COLO829 (cell line): Measurements from ENCODE around the gene RTN4RL1.
"Not testable (repeated sequence)": the region's sequence is repeated elsewhere in the genome, so short reads cannot be mapped to it uniquely, and the experiment has no call there.

ENCODE experiments used
- DNase-seq: peaks from one replicate; pipeline ENCODE4 v3.0.0; 2012; ENCODE audit warnings: low spot score

RTN4RL1 gene

DNA sequence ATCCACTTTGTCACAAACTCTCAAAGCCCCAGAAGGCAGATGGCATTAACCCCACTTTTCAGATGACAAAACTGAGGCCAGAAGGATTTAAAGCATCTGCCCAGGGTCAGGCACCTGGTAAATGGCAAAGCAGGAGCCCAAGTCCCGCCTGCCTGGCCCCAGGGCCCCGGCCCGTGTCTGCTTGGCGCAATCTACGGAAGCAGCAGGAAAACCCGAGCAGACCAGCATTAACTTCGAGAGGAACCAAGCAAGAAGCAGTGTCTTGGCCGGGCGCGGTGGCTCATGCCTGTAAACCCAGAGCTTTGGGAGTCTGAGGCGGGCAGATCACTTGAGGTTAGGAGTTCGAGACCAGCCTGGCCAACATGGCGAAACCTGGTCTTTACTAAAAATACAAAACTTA, 21.6 kb downstream of the RTN4RL1 start:
- no peak for DNase-seq

DNA sequence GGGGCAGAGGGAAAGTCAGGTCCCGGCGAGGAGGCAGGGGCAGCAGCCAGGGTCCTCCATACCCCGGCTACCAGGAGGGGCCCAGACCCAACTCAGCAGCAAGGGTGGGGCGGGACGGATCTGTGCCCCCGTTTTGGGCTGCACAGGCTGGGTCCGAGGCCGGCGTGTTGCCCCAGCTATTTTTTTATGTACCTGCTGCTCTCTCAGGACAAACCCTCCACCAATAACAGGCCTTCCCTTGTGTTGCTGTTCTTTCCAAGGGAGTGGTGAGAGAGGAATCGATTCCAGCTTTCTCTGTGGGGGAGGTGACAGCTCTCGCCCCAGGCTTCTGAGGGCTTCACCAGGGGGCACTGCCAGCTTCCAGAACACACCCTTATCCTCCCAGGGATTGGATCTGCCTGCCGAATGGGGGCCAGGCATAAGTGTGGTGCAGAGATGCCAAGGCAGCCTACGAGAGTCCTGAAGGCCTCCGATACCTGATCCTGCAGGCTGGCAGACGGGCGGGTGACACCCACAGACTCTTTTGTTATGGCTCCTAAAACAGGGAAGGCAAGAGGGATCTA, 22.3 kb downstream of the RTN4RL1 start:
- DNase-seq: no peak

DNA sequence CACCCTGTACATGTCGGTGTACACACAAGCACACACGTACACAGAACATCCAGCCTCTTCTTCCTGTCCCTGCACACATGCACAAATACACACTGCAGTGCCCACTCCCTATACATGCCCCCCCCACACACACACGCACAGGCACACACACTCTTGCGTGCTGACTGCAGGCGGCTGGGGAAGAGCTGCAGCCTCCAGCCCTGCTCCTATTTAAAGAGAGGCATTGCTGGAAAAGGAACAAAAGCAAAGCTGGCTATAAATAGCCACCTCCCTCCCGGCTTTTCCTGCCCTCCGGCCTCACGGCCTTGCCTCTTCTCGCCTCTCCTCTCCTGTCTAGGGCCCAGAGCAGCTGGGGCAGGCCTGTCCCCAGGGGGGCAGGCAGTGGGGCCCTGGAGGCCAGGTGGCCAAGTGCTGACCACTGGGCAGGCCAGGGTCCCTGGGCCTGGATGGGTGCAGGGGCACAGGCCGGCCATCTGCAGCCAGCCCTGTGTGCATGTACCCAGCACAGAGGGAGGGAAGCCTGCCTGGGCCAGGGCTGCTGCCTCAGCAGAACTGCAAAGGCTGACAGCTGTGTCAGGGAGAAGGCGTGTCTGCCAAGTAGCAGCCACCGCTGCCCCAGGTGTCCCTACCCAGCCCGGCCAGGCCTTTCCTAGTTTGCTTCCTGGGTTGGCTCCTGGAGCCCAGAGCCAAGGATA, 25.4 kb downstream of the RTN4RL1 start:
- peak; percentile 33 for DNase-seq

DNA sequence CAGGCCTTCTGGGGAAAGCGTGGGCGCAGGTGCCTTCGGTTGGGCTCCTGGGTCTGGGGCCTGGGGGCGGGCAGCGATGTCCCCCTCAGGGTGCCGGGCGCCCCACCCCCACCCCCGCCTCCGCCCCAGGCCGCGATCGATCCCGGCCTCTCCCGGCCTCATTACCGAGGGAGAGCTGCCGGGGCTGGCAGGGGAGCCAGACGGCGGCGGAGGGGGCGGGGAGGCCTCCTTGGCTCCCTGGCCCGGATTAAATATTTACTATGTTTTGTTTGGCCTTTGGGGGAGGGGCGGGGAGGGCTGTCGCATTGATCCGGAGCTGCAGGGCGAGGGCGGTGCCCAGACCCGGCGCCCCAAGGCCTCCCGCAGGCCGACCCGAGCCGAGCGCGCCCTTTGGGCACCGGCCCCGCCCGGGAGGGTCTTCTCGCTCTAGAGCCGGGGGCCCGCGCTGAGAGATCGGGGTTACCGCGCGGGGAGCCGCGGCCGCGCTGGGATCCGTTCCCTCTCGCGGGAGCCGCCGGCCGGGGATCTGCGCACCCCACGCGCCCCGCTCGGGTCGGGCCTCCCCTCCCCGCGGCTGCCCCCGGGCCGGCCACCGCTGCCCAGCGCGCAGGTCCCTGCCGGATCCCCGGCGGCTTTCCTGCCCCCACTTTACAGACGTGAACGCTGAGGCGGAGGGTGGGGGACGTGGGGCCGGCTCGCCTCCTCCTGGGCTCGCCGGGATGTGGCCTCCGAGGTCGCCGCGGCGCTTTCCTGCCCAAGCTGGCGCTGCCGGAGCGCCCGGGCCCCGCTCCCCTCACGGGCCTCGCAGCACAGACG, 27.0 kb downstream of the RTN4RL1 start:
- DNase-seq: no peak

DNA sequence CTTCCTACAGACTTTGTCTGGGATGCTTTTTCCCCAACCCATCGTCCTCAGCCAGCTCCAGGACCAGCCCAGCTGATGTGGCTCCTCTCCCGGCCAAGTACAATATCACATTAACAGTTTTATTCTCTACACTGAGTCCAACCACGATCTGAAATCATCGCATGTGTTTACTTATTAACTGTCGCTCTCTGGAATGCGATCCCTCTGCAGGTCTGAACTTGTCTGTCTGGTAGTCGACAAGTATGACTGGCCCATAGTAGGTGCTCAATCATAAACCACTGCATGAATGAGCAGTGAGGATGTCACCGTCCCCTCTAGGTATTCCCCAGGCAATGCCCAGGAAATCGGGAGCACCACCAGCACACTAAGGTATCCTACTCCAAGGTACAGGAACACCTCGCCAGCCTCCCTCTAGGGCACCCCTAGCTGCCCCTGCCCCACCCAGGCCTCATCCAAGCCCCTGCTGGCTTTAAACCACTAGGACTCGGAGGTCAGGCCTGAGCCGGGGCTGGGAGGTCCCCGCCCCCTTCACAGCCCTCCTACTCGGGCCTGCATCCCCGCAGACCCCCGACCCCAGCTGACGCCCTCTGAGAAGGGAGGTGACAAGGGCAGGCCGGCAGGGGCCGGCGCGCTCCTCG, 27.7 kb downstream of the RTN4RL1 start:
- no peak for DNase-seq

GRCh38 chr17:1996800-1997288, 28.3 kb downstream of the RTN4RL1 start:
- DNase-seq: no peak

DNA sequence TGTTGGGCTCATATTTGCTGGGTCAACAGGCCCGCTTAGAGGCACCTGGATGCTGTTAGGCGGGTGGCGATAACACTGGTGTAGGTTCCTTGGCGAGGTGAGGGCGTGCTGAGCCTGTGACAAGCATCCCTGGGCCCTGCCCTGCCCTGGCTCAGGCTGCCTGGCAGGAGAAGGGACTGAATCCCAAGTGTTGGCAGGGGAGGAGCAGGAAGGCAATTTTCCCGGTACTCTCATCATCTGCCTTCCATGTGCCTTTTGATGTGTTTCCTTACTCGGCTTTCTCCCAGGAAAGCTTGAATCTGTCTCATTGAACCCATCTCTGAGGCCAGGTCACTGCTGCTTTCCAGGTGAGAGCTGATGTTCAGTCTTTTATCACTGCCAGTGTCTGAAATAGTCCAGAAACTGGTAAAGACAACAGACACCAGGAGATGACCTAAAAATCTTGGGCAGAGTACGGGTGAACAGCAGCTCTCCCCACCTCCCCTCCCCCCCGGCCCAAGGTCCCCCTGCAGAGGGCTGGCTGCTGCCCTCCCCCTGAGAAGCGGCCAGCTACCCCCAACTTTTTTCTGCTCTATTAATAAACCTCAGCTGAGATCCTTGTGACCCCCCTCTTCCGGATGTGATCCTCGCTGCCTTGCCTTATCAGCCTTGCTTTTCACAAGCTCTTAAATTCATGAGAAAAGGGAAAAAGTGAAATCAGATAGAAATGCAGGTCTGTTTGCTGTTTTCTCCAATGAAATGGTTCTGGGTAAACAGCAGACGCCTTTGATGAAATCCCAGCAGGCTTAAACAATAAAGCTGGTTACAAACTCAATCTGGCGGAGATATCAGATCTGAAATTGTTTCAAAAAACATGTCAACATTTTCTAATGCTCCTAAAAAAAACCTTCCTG, 29.0 kb downstream of the RTN4RL1 start:
- no peak for DNase-seq

- no peak for DNase-seq
These were observed 29.7 kb downstream of the RTN4RL1 start for GRCh38 chr17:1995321-1995892.

- no peak for DNase-seq
These were observed 30.4 kb downstream of the RTN4RL1 start for GRCh38 chr17:1994707-1995106.

- no peak for DNase-seq
These were observed 32.6 kb downstream of the RTN4RL1 start for GRCh38 chr17:1992541-1992940.

GRCh38 chr17:1989135-1989534, 36.0 kb downstream of the RTN4RL1 start:
- no peak for DNase-seq

- no peak for DNase-seq
These were observed 38.2 kb downstream of the RTN4RL1 start for GRCh38 chr17:1986783-1987451.

GRCh38 chr17:1985686-1986085, 39.4 kb downstream of the RTN4RL1 start:
- no peak for DNase-seq

DNA sequence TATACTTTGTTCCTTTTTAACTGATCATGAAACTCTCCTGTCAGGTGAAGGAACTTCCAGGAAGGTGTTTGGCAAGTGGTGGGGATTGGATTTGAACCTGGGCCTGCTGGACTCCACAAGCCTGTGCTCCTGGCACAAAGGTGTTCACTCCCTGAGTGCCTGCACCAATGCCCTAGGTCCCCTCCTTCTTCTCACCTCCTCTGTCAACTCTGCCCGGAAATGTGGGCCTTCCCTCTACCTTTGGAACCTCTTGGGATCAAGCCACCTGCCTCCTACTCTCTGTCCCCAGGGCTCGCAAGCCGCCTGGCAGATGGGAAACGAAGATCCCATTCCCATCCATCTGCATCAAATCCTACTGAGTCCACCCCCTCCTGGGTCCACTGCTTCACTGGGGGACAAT, 40.0 kb downstream of the RTN4RL1 start:
- DNase-seq: no peak

GRCh38 chr17:1982793-1983366, 42.3 kb downstream of the RTN4RL1 start:
- DNase-seq: not testable (repeated sequence)

- no peak for DNase-seq
These were observed 44.4 kb downstream of the RTN4RL1 start for GRCh38 chr17:1980665-1981250.

GRCh38 chr17:1979182-1979985, 45.8 kb downstream of the RTN4RL1 start:
- no peak for DNase-seq

DNA sequence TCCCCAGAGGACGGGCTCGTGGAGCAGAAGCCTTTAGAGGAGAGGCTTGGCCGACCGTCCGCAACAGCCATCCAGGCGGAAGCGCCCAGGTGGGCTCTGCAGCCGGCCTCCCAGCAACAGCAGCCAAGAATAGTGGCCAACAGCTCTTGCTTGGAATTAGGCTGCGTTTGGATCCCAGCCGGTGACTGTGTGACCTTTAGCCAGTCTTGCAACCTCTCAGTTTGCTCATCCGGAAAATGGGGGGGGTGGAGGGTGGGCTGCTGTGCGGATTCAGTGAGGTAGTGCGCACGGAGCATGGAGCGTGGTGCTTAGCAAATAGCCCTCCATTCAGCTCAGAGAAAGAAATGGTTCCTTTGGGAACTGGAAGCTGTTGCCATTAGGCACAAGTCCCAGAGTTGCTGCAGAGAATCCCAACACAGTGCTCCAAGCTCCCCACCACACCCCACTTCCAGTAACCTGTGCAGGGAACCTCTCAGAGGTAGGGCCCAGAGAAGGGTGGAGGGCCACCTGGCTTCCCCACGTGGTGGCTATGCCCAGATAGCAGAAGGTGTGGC, 46.7 kb downstream of the RTN4RL1 start:
- DNase-seq: no peak
